GM12891 (cell line): ENCODE data around the gene MAD1L1.

ENCODE experiments used
- DNase-seq: peaks from one replicate; pipeline ENCODE4 v3.0.0; 2011; ENCODE audit warnings: low spot score; ENCODE audit not compliant: insufficient read length
- FAIRE-seq: peaks from 2 replicates; lab custom pipeline; 2011; peaks lifted over from hg19 to GRCh38; lab: Jason Lieb, UNC
- PAX5 ChIP-seq: IDR thresholded peaks from 2 replicates; pipeline ENCODE4 v1.6.1; 2011; ENCODE audit warnings: low read length, moderate library complexity, mild to moderate bottlenecking; ENCODE audit not compliant: insufficient read depth, severe bottlenecking
- POLR2A ChIP-seq: IDR thresholded peaks from 2 replicates; pipeline ENCODE4 v1.6.1; 2011; ENCODE audit warnings: low read depth, low read length, control low read depth
- POLR2AphosphoS5 ChIP-seq: IDR thresholded peaks from 2 replicates; pipeline ENCODE4 v1.6.1; 2011; ENCODE audit warnings: low read depth, low read length, control low read depth
- POU2F2 ChIP-seq: IDR thresholded peaks from 2 replicates; pipeline ENCODE4 v1.6.1; 2011; ENCODE audit warnings: low read depth, mild to moderate bottlenecking, control low read depth, low read length, moderate library complexity
- SPI1 ChIP-seq: IDR thresholded peaks from 2 replicates; pipeline ENCODE4 v1.6.1; 2011; ENCODE audit warnings: low read depth, low read length, control low read depth
- TAF1 ChIP-seq: IDR thresholded peaks from 2 replicates; pipeline ENCODE4 v1.6.1; 2011; ENCODE audit warnings: low read depth, low read length, control low read depth

MAD1L1 gene

GRCh38 chr7:2197436-2198155 is 35.1 kb downstream of the MAD1L1 start:
- DNase-seq: no peak
- TF ChIP-seq POLR2AphosphoS5 (no peak), SPI1 (no peak), POU2F2 (no peak), PAX5 (no peak), POLR2A (no peak), TAF1 (no peak)
- FAIRE-seq: no peak

GRCh38 chr7:2196381-2197378 is 36.1 kb downstream of the MAD1L1 start:
- no peak for DNase-seq
- TF ChIP-seq PAX5 (no peak), TAF1 (no peak), POU2F2 (no peak), SPI1 (no peak), POLR2AphosphoS5 (no peak), POLR2A (no peak)
- no peak for FAIRE-seq

DNA sequence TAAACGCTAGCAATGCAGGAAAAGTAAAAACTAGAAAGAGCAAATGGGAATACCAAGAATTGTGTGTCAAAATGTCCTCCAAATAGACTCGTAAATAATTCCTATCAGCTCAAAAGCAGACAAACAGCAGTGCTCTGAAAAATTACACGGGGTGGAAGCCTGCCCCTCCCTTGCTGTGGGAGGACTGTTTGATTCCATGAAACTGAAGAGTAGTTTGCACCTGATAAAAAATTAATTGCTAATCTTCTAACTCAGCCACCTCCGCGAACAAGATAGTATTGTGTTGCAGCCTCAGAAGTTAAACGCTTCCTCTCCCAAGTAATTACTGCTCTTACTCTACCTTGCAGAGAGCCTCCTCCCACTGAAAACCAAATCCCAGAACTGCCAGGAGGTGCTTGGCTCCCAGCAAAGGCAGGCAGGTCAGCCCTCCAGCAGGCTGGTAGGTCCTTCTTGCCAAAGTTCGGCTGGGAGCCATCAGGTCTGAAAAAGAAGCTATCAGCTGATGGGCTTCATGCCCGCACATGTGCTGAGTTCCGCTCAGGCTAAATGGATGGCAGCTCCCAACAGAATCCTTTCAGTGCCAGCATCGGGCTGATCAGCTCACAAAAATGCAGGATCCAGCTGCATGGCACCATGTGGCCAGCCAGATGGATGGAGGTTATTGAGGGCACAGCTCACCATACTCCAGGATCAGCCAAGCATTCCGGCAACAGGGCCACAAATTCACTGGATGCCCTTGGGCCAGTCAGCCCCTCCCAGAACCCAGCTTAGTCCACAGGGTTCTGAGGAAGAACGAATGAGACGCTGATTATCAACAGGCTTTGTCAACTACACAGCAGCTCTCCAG is 37.1 kb downstream of the MAD1L1 start:
- FAIRE-seq: no peak
- DNase-seq: no peak
- TF ChIP-seq SPI1 (no peak), POLR2AphosphoS5 (no peak), POLR2A (no peak), POU2F2 (no peak)

DNA sequence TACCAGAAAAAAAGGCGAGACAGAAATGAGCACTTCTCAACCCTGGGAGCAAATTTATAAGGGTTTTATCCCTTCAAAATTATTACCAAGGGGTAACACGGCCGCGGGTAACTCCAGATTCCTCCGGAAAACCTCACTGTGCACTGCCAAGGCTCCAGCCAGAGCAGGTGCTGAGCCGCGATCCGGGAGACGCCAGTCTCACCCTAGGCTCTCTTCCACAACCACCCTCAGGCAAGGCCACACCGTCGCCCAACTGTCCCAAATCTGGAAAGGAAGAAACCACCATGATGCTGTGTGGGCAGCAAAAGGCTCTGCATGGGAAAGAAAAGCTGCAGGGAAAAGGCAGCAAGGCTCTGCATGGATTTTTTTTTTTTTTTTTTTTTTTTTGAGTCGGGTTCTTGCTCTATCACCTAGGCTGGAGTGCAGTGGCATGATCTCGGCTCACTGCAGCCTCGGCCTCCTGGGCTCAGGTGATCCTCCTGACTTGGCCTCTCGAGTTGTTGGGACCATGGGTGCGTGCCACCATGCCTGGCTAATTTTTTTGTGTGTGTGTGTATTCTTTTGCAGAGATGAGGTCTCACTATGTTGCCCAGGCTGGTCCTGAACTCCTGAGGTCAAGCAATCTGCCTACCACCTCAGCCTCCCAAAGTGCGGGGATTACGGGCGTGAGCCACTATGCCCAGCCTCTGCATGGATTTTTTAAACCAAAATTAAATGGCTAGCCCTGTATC is 39.0 kb downstream of the MAD1L1 start:
- FAIRE-seq (no peak), DNase-seq (no peak)
- no peak for TF ChIP-seq PAX5
- no peak for TF ChIP-seq POU2F2
- TF ChIP-seq POLR2AphosphoS5: no peak
- no peak for TF ChIP-seq SPI1
- TF ChIP-seq TAF1: no peak
- no peak for TF ChIP-seq POLR2A

- DNase-seq (no peak), FAIRE-seq (no peak)
- TF ChIP-seq POLR2A: no peak
- TF ChIP-seq POU2F2: no peak
- TF ChIP-seq POLR2AphosphoS5: no peak
- no peak for TF ChIP-seq PAX5
- TF ChIP-seq TAF1: no peak
- no peak for TF ChIP-seq SPI1
These were observed 39.8 kb downstream of the MAD1L1 start for GRCh38 chr7:2192831-2193534.

DNA sequence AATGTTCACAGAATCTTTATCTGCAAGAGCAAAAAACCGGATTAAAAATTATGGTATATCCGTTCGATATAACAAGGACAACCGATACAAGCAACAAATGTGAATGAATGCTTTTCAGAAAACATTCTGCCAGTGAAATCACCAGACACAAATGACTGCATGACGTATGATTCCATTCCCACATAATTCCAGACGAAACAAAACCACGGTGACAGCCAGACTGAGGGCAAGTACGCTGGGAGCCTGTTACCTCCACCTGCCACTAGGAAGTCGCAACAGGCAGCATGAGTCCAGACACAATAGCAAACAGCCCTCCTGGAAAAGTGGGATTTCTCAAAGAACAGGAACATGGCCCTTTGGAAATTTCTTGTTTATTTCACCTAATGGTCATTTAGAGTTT is 41.7 kb downstream of the MAD1L1 start:
- no peak for TF ChIP-seq PAX5
- no peak for TF ChIP-seq POLR2A
- no peak for TF ChIP-seq TAF1
- no peak for TF ChIP-seq POU2F2
- DNase-seq: no peak
- no peak for FAIRE-seq

DNA sequence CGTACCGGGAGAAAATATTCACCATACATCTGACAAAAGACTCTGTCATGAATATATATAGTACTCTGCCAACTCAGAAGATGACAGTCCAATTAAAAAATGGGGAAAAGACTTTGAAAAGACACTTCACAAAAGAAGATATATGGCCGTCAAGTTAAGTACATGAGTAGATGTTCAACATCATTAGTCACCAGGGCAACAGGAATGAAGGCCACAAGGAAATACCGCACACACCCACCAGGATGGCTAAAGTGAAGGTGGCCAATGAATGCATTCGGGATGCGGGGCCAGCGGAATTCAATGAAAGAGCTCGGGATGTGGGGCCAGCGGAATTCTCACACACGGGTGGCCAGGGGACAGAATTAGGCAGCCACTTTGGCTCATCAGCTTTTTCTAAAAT is 42.2 kb downstream of the MAD1L1 start:
- FAIRE-seq (no peak), DNase-seq (no peak)
- TF ChIP-seq SPI1 (no peak), POLR2A (no peak), TAF1 (no peak), POU2F2 (no peak), PAX5 (no peak), POLR2AphosphoS5 (no peak)

GRCh38 chr7:2186166-2186565 is 46.6 kb downstream of the MAD1L1 start:
- no peak for FAIRE-seq
- TF ChIP-seq POLR2A (no peak), SPI1 (no peak), TAF1 (no peak), PAX5 (no peak), POLR2AphosphoS5 (no peak), POU2F2 (no peak)

DNA sequence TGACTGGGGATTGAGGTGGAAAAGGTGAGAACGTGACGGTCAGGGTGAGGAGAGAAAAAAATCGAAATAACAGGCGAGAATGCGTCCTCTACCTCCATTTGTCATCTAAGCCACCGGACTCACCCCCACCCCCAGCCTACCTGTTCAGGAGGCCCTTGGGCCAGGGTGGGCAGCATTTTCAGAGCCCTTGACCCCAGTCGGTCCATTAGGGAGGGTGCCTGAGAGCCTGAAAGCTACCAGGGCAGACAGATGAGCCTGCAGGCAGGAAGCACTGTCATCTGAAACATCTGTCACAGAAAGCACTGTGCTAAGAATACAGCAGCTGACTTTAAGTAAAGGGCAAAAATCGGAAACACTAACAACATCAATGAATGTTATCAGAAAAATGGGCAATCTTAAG is 47.0 kb downstream of the MAD1L1 start:
- FAIRE-seq (no peak), DNase-seq (no peak)
- TF ChIP-seq SPI1 (no peak), POLR2AphosphoS5 (no peak), PAX5 (no peak), POU2F2 (no peak), TAF1 (no peak), POLR2A (no peak)

More at GRCh38 chr7:2186166-2186565, 46.6 kb downstream of the MAD1L1 start:
- no peak for DNase-seq
